ENCODE measurements around the gene HES4. TPM values are rescaled to one million over a fixed set of nuclear protein-coding genes. Genes with fewer than 3 reads are reported as not detected.
A peak's percentile ranks its signal among the peaks of the same experiment; 100 is the strongest.

Gene HES4
- total and polyA plus RNA-seq, 10 of the 15 experiments (the other 5 are each of a cell fraction or from before 2014, with no cell fraction given), result 0.44 to 1.7 (median 0.85) TPM; not detected in 5

DNA sequence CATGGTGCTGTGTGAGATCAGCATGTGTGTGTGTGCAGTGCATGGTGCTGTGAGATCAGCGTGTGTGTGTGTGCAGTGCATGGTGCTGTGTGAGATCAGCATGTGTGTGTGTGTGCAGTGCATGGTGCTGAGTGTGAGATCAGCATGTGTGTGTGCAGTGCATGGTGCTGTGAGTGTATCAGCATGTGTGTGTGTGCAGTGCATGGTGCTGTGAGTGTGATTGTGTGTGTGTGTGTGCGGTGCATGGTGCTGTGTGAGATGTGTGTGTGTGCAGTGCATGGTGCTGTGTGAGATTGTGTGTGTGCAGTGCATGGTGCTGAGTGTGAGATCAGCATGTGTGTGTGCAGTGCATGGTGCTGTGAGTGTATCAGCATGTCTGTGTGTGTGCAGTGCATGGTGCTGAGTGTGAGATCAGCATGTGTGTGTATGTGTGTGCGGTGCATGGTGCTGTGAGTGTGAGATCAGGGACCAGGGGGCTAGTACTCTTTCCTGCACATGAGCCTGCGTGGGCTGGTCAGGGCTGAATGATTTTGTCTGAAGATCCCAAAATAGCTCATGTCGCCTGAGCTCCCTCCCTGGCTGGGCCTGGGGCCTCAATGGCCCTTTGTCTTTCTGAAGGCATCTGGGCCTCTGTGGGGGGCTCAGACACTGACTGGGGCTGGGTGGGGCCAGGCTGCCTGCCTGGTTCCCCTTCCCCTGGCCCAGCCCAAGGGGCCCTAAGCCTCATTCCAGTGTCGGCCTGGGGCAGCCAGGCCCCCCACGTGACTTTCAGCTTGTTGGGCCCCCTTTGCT lies 31.2 kb upstream of the HES4 start (continued):
- TF ChIP-seq ATF7 (IDR thresholded peaks at IDR 0.05; ENCODE audit: low read depth) (0 out of 2 replicates have a peak, but pooled peaks have one; percentile 18), CREM (IDR thresholded peaks at IDR 0.05; ENCODE audit: low read depth) (peak; percentile 39; the same call in 1 of the 2 replicates)

DNA sequence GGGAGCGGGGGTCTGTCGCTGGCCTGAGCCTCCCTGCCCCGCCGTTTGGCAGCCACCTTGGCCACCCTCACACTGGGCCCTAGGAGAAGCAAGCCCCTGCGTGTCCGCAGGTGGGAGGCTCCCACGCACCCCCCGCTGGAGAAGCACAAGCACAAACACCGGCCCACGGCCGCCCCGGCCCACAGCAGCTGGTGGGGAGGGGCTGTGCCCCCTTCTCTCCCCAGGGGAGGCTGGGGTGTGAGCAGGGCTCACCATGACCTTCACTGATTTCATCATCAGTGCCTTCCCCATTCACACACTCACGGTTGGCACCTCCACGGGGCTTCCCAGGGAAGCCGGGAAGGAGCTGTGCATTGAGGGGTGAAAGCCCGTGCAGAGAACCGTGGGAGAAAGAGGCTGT lies 27.9 kb upstream of the HES4 start:
- ChIA-PET POLR2A (no interaction called here), RAD21 (ENCODE audit: unreplicated experiment) (interaction anchor here (0.5 kb wide), 1 partner anchor 223 kb away, joined by 3 read pairs; no protein-coding TSS in a partner anchor), SMC1A (ENCODE audit: uncharacterized antibody, unreplicated experiment) (no interaction called here), CTCF (no interaction called here)
- Histone ChIP-seq H3K36me3 (ENCODE audit: control insufficient read depth in 2 of 2, insufficient read depth in 2 of 2, low read length in 1 of 2) (no peaks in the 10 kb centered on the region; a peak in 1 of 4 replicates), H3K4me3 (no peak overlapping the region), H3K27ac (ENCODE audit: control insufficient read depth, insufficient read depth) (no peak overlapping the region), H3K4me2 (ENCODE audit: control insufficient read depth, insufficient read depth) (no peak overlapping the region), H3K4me1 (ENCODE audit: control insufficient read depth, insufficient read depth, low read length) (peaks cover 21% of the 10 kb centered on the region), H3K27me3 (replicated peaks in 1 of 2; ENCODE audit: control insufficient read depth in 2 of 2, insufficient read depth in 2 of 2, low read length in 1 of 2) (no peaks in the 10 kb centered on the region), H3K9ac (ENCODE audit: control insufficient read depth, insufficient read depth, low read length) (no peak overlapping the region), H4K20me1 (ENCODE audit: control insufficient read depth, insufficient read depth) (no peaks in the 10 kb centered on the region), H3K79me2 (ENCODE audit: control insufficient read depth, insufficient read depth, low read length) (no peaks in the 10 kb centered on the region), H2AFZ (ENCODE audit: control insufficient read depth, low read depth, low read length) (no peak overlapping the region), H3K9me3 (replicated peaks; ENCODE audit: control insufficient read depth, insufficient read depth, low read length) (no peaks in the 10 kb centered on the region)
- in situ Hi-C loops (cut with MboI) (no loop called here), intact Hi-C loops (cut with micrococcal nuclease; ENCODE audit: unreplicated experiment) (no loop called here)
- 31% methylated on average over 17 of the region's 17 CpGs for WGBS (ENCODE audit: insufficient coverage, insufficient replicate concordance, low lambda C conversion rate, missing lambda C conversion rate)
- DNase-seq (ENCODE audit: low read depth, low spot score) (no peak), ATAC-seq (no peak), FAIRE-seq (no peak)
- BruUV-seq (replicated peaks), result no TSS peak
- no peak for TF ChIP-seq SKIL (IDR thresholded peaks at IDR 0.05; ENCODE audit: low read depth, poor library complexity, severe bottlenecking)
- TF ChIP-seq, protein P1, sequence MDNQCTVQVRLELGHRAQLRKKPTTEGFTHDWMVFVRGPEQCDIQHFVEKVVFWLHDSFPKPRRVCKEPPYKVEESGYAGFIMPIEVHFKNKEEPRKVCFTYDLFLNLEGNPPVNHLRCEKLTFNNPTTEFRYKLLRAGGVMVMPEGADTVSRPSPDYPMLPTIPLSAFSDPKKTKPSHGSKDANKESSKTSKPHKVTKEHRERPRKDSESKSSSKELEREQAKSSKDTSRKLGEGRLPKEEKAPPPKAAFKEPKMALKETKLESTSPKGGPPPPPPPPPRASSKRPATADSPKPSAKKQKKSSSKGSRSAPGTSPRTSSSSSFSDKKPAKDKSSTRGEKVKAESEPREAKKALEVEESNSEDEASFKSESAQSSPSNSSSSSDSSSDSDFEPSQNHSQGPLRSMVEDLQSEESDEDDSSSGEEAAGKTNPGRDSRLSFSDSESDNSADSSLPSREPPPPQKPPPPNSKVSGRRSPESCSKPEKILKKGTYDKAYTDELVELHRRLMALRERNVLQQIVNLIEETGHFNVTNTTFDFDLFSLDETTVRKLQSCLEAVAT (IDR thresholded peaks at IDR 0.05), result no peak
- no peak for TF ChIP-seq CREB1 (IDR thresholded peaks at IDR 0.05; ENCODE audit: low read depth)
- TF ChIP-seq ESRRA (IDR thresholded peaks at IDR 0.05; ENCODE audit: low read length), result no peak
- TF ChIP-seq TCF7 (IDR thresholded peaks at IDR 0.05; ENCODE audit: borderline replicate concordance), result no peak
- no peak for TF ChIP-seq RBBP5 (conservative IDR thresholded peaks at IDR 0.05)
- TF ChIP-seq CREM (IDR thresholded peaks at IDR 0.05; ENCODE audit: low read depth), result no peak
- TF ChIP-seq, protein P2, sequence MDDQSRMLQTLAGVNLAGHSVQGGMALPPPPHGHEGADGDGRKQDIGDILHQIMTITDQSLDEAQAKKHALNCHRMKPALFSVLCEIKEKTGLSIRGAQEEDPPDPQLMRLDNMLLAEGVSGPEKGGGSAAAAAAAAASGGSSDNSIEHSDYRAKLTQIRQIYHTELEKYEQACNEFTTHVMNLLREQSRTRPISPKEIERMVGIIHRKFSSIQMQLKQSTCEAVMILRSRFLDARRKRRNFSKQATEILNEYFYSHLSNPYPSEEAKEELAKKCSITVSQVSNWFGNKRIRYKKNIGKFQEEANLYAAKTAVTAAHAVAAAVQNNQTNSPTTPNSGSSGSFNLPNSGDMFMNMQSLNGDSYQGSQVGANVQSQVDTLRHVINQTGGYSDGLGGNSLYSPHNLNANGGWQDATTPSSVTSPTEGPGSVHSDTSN (IDR thresholded peaks at IDR 0.05; ENCODE audit: insufficient replicate concordance, low read depth, low read length), result no peak
- no peak for TF ChIP-seq YY1 (IDR thresholded peaks at IDR 0.05; ENCODE audit: low read depth, low read length)
- TF ChIP-seq RCOR1 (conservative IDR thresholded peaks at IDR 0.05; ENCODE audit: low read depth, low read length), result no peak
- no peak for TF ChIP-seq EED (IDR thresholded peaks at IDR 0.05; ENCODE audit: low read depth)

Measured in GM12878 (cell line).